Activated gamma-delta T cell (primary cell): ENCODE results near the gene GEMIN4.
"Not testable (repeated sequence)": the region's sequence is repeated elsewhere in the genome, so short reads cannot be mapped to it uniquely, and the experiment has no call there.

Source experiments
- DNase-seq: peaks from one replicate; lab custom pipeline; 2025; lab: John Stamatoyannopoulos, UW
- total RNA-seq, 2 donors: gene quantifications; one replicate each; lab custom pipeline; 2026; lab: John Stamatoyannopoulos, UW

The GEMIN4 gene
- total RNA-seq: 29.5 to 39.5 reads per million in 2 donors

- DNase-seq: peak; percentile 95
Measured at GRCh38 chr17:752002-752619, at the start of gene GEMIN4. GEMIN4 (minus strand) TSS chr17:752264; CDS start chr17:752142, 122 bp downstream.

- no peak for DNase-seq
Measured at GRCh38 chr17:801660-802059, 49.6 kb upstream of the GEMIN4 start.

- no peak for DNase-seq
Measured at GRCh38 chr17:800446-801242, 48.6 kb upstream of the GEMIN4 start.

DNA sequence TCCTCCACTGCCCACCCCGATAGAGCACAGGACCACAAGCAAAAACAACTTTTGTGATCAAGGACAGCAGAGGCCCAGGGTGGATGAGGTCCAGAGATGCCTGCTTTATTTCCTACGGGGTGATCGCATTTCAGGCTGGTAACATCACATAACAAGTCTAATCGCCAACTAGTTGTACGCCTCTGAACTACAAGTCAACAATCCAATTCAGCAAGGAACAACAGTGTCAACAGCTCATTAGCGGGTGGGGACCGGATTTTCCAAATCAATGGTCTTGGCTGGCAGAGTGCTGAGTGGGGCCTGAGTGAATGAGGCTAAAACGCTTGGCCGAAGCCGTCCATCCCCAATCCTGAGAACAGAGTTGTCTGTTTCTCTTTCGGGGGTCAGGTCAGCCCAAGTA lies 47.2 kb upstream of the GEMIN4 start:
- no peak for DNase-seq

DNA sequence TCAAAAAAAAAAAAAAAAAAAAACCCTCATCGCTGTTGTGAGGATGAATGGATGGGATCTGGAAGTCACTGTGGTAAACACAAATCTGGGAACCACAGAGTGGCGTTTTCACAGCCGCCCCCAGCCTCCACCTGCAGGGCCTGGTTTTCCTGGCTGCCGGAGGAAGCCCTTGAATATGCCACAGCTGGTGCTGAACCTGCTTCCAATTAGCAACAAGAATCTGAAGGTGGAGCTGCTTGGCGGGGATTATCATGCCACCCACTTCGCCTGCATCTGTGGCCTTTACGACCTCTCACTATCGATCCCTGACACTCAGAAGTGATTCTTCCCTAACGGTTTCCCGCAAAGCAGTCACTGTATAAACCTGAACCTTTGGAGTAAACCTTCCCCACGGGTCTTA lies 46.2 kb upstream of the GEMIN4 start:
- no peak for DNase-seq

DNA sequence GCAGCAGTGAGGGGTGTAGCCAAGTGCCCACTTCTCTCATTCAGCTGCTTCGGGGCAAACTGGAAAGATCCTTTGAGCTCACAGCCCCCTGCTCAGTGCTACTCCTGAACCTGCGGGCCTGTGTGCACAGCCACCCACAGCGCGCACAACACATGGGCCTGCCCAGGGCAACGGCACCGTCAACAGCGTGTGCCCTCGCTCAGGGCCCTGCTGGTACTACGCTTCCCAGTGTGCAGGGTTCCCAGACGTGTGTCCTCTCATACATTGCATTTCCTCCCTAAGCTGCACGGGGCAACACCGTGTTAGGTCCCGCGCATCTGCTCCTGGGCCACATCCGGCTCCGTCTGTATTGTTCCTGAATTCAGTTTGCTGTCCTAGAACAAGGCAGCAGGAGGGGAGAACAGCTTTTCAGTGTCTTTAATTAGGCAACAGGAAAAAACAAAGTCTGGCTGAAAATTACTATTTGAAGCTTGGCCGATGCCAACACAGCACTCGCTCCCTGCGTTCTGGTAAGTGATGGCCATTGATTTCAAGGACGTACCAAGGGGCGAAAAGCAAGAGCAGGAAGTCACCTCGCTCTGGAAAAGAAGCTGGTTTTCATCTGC lies 45.3 kb upstream of the GEMIN4 start:
- no peak for DNase-seq

- no peak for DNase-seq
Measured at GRCh38 chr17:796609-797008, 44.5 kb upstream of the GEMIN4 start.

DNA sequence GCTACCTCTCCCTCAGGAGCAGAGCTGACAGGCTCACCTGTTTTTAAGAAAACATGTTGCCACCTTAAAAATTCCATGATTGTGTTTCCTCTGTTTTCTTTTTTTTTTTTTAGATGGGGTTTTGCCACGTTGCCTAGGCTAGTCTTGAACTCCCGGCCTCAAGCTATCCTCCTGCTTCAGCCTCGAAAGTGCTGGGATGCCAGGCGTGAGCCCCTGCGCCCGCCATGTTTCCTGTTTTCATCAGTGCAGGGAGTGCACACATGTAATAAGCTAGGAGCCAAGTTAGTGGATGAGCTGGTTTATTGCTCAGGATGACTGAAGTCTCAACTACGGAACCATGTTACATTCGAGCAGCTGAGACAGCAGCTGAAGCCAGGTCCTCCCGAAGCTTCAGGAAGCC lies 43.7 kb upstream of the GEMIN4 start:
- no peak for DNase-seq

- DNase-seq: no peak
Measured at GRCh38 chr17:795276-795675, 43.2 kb upstream of the GEMIN4 start.

- DNase-seq: no peak
Measured at GRCh38 chr17:794876-795275, 42.8 kb upstream of the GEMIN4 start.

DNA sequence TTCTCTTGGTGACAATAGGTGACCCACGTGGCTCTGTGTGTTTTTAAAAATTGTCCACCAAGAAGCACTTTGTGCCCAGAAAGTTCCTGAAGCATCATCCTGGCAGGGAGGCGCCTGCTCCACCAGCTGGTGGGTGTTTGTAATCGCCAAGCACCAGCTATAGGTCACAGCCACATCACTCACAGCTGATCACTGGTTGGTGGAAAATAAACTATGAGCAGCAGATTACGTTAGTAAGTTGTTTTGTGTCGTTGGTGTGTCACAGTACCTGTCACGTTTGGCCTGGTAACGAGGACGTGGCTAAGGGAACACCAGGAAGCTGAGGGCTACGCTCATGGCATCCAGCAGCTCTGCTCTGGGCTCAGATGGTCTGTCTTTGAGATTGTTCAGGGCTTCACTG lies 40.2 kb upstream of the GEMIN4 start:
- DNase-seq: no peak

DNA sequence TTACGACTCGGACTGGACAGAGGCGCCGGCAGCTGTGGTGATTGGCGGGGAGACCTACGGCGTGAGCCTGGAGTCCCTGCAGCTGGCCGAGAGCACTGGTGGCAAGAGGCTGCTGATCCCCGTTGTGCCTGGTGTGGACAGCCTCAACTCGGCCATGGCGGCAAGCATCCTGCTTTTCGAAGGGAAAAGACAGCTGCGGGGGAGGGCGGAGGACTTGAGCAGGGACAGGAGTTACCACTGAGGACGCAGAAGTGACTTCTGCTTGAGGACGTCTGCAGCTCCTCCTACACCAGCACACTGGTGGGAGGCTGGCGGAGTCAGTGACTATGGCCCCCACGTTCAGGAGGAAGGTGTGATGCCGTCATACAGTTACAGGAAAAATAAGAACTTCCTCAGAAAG lies 39.8 kb upstream of the GEMIN4 start:
- DNase-seq: no peak

GRCh38 chr17:790874-791247 lies 38.8 kb upstream of the GEMIN4 start:
- DNase-seq: not testable (repeated sequence)

DNA sequence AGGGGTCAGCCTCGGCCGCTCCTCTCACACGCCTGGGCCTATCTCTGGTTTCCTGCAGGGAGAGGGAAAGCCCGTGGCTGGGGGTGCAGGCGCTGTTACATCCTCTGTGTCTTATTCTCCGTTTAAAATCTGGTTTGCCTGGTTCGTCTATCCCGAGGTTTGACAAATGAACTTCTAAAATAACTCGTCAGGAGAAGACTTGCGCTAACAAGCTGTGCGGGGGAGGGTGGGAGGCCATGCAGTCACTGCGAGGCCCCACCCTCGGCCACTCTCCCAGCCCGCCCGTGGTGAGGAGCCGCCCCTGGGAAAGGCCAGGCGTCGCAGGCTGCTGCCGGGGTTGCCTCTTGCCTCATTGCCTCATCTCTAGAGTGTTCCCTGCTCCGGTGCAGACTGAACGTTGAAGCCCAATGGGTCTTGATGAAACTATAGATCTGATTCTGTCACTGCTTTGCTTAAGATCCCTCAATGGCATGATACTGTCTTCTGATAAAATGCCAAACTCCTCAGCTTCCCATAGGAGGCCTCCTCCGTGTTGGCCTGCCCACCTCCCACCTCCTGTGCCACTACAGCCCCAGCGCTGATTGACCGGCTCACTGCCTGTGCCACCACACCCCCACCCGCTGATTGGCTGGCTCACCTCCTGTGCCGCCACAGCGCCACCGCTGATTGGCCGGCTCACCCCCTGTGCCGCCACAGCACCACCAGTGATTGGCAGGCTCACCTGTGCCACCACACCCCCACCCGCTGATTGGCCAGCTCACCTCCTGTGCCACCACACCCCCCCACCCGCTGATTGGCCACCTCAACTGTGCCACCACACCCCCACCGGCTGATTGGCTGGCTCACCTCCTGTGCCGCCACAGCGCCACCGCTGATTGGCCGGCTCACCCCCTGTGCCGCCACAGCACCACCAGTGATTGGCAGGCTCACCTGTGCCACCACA lies 38.1 kb upstream of the GEMIN4 start:
- DNase-seq: not testable (repeated sequence)

DNA sequence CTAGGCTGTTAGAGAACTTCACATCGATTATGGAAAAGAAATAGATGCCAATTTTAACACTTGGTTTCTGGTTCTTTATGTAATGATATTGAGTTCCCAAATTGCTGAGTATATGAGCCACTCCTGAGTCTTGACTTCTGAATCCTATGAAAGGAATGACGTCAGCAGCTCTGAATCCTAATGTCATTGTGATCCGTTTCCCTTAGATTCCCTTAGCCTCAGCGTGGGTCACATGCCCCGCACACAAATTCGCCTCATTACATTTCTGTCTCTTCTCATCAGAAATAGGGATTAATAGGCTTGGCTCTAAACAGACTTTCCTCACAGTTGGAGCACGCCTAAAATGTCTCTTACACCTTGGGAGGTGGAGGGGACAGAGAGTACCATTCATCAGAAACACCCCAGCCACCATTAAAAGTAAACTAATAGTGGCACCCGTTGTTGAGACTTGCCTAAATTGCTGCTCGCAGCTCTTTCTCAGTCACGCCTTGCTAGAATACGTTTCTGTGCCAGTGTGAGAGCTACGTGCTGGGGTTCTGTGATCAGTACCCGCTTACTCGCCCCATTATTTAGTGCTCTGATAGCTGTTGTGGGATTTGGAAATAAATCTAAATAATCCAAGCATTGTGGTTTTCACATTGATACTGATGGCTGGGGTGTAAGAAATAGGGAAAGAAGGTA lies 37.2 kb upstream of the GEMIN4 start:
- DNase-seq: no peak

DNA sequence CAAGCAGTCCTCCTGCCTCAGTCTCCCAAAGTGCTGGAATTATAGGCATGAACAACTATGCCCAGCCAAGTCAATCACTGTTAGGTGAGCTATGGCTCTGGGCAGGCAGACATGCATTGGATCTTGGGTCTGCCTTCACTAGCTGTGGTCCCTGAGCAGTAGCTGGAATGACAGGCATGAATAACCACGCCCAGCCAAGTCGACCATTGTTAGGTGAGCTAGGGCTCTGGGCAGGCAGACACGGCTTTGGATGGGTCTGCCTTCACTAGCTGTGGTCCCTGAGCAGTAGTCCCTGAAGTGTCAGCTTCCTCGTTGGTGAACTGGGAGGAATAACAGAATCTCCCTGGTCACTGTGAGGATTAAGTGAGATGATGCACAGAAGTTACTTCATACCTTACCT lies 36.5 kb upstream of the GEMIN4 start:
- DNase-seq: no peak

DNA sequence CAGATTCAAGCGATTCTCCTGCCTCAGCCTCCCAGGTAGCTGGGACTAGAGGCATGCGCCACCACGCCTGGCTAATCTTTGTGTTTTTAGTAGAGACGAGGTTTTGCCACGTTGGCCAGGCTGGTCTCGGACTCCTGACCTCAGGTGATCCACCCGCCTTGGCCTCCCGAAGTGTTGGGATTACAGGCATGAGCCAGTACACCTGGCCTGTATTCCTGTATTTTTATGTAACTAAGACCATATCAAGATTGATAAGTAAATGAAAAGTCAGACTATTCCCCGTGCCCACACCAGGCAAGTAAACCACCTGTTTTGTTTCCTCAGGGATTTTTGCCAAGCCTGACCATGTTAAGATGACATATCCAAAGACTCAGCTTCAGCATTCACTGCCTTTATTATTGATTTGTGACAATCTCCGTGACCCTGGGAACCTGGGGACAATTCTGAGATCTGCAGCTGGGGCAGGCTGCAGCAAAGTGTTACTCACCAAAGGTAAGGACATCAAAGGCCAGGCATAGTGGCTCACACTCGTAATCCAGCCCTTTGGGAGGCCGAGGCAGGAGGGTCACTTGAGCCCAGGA lies 35.7 kb upstream of the GEMIN4 start:
- DNase-seq: no peak

DNA sequence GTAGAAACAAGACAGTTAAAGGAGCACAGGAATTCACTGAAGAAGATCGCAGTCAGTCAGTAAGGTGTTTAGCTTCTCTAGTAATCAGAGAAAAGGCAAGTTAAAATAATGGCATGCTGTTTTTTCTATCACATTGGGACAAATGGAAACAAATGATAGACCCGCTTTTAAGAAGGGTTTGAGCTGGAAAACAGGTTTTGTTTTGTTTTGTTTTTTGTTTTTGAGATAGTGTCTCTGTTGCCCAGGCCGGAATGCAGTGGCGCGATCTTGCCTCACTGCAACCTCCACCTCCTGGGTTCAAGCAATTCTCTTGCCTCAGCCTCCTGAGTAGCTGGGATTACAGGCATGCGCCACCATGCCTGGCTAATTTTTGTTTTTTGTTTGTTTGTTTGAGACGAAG lies 33.8 kb upstream of the GEMIN4 start:
- not testable (repeated sequence) for DNase-seq

- no peak for DNase-seq
Measured at GRCh38 chr17:784143-784542, 32.1 kb upstream of the GEMIN4 start.

DNA sequence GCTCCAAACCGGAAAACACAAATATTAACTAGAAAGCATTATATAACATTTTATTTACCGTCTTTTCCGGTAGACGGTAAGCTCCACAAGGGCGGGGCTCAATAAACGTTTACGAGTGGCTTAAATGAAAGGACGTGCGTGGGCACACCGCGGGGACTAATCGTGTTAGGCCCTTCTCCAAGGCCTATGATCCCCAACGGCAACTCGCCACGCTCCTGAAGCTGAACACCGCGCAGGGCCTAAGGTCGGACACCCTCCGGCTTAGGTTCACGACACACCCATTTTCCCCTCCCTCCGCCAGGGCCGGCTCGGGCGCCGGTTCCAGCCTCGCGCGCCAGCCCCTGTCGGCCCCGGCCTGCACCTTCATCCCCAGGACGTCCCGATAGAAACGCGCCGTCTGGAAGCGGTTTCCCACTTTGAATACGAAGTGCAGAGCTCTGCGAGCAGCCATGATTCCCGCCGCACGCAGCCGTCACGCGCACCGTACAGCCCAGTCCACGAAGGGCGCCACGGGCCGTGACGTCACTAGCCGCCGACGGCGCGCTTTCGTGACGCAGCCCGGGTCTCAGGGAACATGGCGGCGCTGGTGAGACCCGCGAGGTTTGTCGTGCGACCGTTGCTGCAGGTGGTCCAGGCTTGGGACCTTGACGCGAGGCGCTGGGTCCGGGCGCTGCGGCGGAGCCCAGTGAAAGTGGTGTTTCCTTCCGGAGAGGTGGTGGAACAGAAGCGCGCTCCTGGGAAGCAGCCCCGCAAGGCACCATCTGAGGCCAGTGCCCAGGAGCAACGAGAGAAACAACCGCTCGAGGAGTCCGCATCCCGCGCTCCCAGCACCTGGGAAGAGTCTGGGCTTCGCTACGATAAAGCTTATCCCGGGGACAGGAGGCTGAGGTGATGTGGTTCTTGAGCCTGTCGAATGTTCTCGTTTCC lies 30.0 kb upstream of the GEMIN4 start, which contains the start of the genes GLOD4 and MRM3:
TSS of gene GLOD4 (minus strand) at position 476 of the 927 bp plus-strand sequence. CDS start at position 451, 25 bp downstream.
TSS of gene MRM3 (plus strand) at position 549 of the 927 bp plus-strand sequence. CDS start at position 575, 26 bp downstream.
- peak; percentile 95 for DNase-seq
